ENCODE measurements around the gene SMARCC1.

SMARCC1 gene

DNA sequence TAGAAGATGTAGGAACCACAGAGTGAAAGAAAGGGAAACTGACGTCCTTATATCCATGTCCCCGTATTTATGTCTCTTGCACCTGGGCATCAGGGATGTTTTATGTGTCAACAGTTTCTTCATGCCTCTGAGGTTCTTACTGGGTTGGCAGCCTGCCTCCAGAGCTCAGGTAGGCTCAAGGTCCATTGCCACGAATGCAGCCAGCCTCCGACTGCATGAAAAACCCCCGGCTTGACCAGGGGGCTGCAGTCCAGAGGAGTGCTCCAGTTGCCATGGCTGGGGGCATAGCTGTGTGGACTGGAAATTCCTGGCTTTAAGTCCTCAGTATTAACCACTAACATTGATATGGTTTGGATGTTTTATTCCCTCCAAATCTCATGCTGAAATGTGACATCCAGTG is 200.3 kb downstream of the SMARCC1 start:
- DNase-seq: no peak

DNA sequence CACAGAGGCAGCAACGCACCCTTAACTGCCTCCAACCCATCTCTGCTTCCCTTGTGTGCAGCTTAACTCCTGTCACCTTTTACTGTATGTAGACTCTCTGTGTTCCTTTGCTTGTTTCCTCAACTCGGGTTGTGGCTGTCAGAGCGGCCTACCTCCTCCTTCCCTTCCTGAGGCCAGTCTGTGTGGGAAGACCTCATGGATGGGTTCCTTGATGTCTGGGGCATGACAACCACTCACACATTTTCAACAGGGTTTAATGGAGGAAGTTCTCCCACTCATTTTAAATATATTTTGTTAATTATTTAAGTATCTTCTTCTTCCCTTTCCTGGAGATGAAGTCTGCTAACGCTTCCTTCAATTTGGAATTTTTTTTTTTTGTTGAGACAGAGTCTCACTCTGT is 201.2 kb downstream of the SMARCC1 start:
- no peak for DNase-seq

GRCh38 chr3:47579875-47580274 is 201.8 kb downstream of the SMARCC1 start:
- DNase-seq: no peak

GRCh38 chr3:47578691-47579632 is 202.7 kb downstream of the SMARCC1 start, which contains the start of gene CSPG5:
TSS of gene CSPG5 (minus strand) at chr3:47578865. CDS start at chr3:47578693, 172 bp downstream.
- DNase-seq: no peak

GRCh38 chr3:47578119-47578632 is 203.5 kb downstream of the SMARCC1 start:
- no peak for DNase-seq

- DNase-seq: no peak
These were observed 204.0 kb downstream of the SMARCC1 start for GRCh38 chr3:47577583-47578118.

- DNase-seq: no peak
These were observed 208.2 kb downstream of the SMARCC1 start for GRCh38 chr3:47573190-47574172.

DNA sequence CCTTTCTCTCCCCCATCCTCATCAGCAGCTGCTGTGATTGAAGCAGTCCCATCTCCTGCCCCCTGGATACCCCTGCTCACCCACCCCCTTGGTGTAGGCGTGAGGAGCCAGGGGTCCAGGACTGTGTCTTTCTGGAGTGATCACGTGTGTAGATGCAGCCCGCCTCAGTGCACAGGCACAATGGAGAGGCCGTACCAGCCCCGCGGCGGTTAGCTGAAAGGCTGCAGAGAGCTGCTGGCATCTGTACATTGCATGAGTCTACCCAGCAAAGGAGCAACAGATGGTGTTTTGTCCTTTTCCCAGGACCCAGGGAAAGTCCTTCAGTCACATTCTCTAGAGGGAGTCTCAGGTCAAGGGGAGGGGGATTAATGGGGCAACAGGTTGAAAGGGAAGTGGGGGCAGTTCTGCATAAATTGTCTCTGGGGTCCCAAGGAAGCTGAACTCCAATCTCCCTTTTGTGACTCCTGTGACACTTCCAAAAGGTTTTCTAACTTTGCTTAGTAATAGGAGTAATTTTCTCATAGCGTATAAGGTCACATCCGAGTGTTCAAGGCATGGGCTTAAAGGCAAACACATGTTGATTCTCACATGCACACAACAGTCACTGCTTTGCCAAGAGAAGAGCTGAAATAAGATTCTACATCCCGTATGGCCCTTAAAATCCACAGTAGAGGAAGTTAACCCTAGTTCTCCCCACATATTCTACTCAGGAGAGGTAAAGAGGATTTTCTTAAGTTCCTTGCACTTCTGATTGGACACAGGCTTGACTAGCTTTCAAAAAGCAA is 210.1 kb downstream of the SMARCC1 start:
- DNase-seq: peak; percentile 59

- DNase-seq: no peak
These were observed 212.8 kb downstream of the SMARCC1 start for GRCh38 chr3:47568901-47569300.

DNA sequence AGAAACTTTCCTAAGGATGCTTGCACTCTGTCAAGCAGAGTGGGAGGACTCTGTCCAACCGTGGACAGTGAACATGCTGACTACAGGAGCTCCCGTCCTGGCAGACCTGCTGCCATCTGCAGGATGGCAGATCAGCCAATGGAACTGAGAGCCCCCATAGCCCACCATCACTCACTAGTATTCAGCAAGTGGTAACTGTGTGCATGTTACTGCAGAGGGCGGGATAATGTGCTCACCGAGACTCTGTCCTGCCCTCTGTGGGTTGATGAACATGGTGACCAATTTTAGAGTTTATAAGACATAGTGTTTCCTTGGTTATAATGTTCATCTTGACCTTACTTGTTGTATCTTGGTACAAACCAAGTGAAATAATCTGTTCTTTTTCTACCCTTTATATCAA is 214.5 kb downstream of the SMARCC1 start:
- no peak for DNase-seq

DNA sequence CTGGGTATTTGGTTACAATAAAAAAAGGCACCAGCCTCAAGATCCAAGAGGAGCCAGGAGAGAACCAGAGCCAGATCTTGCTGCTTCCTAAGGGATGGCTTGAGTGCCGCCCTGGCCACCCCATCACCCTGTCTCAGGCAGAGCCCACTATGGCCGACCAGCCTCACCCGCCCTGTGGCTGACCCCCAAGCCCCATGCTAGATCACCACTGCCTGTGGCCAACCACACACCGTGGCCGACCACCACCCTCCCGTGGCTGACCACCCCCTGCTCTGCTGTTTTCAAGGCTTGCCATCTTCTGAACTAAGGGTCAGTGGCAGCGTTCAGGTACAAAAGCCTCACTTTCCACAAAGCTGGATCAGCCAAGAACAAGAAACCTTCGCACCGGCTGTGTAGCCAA is 215.0 kb downstream of the SMARCC1 start:
- DNase-seq: no peak

GRCh38 chr3:47565734-47566550 is 215.8 kb downstream of the SMARCC1 start:
- DNase-seq: no peak

DNA sequence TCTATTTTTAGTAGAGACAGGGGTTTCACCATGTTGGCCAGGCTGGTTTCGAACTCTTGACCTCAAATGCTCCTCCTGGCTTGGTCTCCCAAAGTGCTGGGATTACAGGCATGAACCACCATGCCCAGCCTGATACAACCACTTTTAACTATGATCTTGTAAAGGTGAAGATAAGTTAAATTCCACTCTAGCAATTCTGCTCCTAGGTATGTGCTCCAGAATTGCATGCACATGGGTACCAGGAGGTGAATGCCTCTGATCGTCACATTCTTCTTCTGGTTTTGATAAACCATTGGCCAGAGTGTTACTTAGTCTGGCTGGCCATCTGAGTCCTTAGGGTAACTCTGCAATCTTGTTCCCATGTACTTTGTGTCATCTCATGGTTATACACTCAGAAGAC is 225.3 kb downstream of the SMARCC1 start:
- no peak for DNase-seq

DNA sequence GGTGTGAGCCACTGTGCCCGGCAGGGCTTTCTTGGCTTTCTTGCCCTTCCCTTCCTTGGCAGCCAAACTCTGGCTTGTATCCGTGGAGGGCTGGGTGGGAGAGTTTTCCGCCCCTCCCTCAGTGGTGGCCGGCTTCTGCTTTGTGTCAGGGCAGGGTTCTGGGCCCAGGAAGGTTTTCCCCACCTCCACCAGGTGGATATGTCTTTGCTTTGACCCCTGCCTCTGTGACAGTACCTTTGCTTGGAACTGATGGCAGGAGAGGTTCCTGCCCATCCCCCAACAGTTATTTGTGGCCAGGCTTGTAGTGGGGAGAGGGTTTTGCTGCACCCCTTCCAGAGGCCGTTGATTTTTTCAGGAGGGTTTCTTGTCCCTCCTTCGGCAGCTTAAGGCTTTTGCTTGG is 227.4 kb downstream of the SMARCC1 start:
- DNase-seq: no peak

DNA sequence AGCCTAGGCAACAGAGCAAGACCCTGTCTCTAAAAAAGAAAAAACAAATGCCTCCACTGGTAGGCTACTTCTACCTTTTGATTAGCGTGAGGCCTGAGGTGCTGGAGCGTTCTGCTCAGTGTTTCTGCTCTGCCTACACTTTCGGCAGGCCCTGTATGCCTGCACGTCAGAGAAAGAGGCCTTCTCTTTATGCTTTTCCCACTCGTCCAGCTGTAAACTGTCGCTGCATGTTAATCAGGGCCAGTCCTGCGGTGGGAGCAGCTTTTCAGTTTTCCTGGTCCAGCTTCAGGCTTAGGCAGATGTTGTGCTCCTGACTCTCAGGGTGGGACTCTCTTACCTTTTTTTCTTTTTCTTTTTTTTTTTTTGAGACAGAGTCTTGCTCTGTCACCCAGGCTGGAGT is 228.3 kb downstream of the SMARCC1 start:
- DNase-seq: no peak

GRCh38 chr3:47542471-47543173 is 239.1 kb downstream of the SMARCC1 start:
- no peak for DNase-seq

- DNase-seq: no peak
These were observed 240.0 kb downstream of the SMARCC1 start for GRCh38 chr3:47541583-47542108.

- no peak for DNase-seq
These were observed 241.4 kb downstream of the SMARCC1 start for GRCh38 chr3:47540281-47540680.

GRCh38 chr3:47536967-47537366 is 244.7 kb downstream of the SMARCC1 start:
- no peak for DNase-seq

DNA sequence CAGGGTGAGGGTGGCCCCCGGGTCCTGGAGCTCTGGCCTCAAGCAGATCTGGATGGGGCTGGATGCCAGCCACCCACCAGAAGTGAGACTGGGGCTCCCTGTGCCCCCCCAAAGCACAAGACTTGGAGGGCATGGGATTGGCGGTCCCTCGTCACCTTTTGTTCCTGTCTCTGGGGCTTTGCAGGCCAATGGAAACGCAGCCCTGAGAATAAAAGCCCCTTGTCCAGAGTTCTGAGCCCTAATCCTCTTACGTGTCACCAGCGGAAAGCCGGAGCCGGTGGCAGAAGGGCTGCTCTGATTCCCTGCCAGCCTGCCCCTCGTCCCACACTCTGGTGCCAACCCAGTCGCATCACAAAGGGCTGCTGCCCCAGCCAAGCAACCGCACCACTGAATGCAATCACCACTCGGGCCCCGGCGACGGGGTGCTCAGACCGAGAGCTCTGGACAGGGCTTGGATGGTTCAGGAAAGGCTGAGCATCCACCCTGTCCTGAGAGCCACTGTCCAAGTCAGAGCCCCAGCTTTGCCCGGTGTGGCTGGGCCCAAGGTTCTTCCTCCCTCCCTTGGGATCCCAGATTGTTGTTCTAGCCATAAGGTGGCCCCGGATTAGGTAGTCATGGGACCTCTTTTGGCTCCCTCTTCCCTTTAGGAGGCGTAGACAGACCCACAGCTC is 245.3 kb downstream of the SMARCC1 start:
- no peak for DNase-seq

Measured in DMS 273 treated with DMSO at 0.1 percent for 48 hours (cell line).